Transverse colon (tissue), 4 donors: Measurements from ENCODE around the gene AMMECR1.

Experiments used
- POLR2AphosphoS5 ChIP-seq, 3 donors: sonication (generic); formaldehyde crosslinking; IDR thresholded peaks; one replicate each; pipeline ENCODE4 v1.6.1; 2016; ENCODE audit warnings: antibody characterized with exemption in 3 of 3
- TF ChIP-seq, protein P1 (sequence below), 5 experiments: fragments of 200-600 bp in 3 of 5; fragments of 450-650 bp in 2 of 5; sonication (generic) in 3 of 5; IDR thresholded peaks; 1 replicate in 2 of 5; 2 replicates in 3 of 5; pipeline ENCODE4 v1.5.1; 2016 to 2017; ENCODE audit warnings: antibody characterized with exemption in 5 of 5, inconsistent platforms in 3 of 5, mild to moderate bottlenecking in 2 of 5, moderate library complexity in 1 of 5

GRCh38 chrX:110208092-110208491 is 109.8 kb downstream of the AMMECR1 start:
- TF ChIP-seq, protein P1, sequence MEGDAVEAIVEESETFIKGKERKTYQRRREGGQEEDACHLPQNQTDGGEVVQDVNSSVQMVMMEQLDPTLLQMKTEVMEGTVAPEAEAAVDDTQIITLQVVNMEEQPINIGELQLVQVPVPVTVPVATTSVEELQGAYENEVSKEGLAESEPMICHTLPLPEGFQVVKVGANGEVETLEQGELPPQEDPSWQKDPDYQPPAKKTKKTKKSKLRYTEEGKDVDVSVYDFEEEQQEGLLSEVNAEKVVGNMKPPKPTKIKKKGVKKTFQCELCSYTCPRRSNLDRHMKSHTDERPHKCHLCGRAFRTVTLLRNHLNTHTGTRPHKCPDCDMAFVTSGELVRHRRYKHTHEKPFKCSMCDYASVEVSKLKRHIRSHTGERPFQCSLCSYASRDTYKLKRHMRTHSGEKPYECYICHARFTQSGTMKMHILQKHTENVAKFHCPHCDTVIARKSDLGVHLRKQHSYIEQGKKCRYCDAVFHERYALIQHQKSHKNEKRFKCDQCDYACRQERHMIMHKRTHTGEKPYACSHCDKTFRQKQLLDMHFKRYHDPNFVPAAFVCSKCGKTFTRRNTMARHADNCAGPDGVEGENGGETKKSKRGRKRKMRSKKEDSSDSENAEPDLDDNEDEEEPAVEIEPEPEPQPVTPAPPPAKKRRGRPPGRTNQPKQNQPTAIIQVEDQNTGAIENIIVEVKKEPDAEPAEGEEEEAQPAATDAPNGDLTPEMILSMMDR (IDR thresholded peaks at IDR 0.05) = no peak
- no peak for TF ChIP-seq POLR2AphosphoS5 (IDR thresholded peaks at IDR 0.05)
